ENCODE results near the gene CYP2W1.

Gene CYP2W1

DNA sequence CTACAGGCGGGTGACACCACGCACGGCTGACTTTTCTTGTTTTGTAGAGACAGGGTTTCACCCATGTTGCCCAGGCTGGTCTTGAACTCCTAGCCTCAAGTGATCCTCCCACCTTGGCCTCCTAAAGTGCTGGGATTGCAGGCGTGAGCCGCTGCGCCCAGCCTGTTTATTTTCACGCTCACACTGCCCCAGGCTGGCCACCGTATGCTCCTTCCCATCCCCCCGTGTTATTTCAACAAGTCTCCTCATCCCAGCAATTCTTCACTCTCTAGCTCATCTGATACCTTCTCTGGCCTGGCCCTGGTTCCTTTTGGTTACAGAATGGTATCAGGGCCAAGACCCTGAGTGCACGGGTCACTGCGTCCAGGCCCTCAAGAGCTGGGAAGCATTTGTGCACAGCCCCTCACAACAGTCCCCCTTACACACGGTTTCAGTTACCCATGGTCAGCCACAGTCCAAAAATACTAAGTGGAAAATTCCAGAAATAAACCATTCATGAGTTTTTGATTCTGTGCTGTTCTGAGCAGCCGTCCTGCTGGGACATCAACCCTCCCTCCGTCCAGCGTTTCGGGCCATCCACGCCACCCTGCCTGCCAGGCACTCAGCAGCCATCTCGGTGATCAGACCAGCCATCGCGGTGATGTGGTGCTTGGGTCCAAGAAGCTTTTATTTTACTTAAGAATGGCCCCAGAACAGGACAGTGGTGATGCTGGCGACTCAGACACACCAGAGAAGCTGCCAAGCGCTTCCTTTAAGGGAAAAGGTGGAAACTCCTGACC is 16.5 kb upstream of the CYP2W1 start:
- DNase-seq (ENCODE audit: low read depth) = no peak
- no peak overlapping the region for H3K4me3 ChIP-seq (ENCODE audit: low read length)
- TF ChIP-seq, protein P1, sequence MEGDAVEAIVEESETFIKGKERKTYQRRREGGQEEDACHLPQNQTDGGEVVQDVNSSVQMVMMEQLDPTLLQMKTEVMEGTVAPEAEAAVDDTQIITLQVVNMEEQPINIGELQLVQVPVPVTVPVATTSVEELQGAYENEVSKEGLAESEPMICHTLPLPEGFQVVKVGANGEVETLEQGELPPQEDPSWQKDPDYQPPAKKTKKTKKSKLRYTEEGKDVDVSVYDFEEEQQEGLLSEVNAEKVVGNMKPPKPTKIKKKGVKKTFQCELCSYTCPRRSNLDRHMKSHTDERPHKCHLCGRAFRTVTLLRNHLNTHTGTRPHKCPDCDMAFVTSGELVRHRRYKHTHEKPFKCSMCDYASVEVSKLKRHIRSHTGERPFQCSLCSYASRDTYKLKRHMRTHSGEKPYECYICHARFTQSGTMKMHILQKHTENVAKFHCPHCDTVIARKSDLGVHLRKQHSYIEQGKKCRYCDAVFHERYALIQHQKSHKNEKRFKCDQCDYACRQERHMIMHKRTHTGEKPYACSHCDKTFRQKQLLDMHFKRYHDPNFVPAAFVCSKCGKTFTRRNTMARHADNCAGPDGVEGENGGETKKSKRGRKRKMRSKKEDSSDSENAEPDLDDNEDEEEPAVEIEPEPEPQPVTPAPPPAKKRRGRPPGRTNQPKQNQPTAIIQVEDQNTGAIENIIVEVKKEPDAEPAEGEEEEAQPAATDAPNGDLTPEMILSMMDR (conservative IDR thresholded peaks at IDR 0.05; ENCODE audit: low read depth, low read length) = no peak

DNA sequence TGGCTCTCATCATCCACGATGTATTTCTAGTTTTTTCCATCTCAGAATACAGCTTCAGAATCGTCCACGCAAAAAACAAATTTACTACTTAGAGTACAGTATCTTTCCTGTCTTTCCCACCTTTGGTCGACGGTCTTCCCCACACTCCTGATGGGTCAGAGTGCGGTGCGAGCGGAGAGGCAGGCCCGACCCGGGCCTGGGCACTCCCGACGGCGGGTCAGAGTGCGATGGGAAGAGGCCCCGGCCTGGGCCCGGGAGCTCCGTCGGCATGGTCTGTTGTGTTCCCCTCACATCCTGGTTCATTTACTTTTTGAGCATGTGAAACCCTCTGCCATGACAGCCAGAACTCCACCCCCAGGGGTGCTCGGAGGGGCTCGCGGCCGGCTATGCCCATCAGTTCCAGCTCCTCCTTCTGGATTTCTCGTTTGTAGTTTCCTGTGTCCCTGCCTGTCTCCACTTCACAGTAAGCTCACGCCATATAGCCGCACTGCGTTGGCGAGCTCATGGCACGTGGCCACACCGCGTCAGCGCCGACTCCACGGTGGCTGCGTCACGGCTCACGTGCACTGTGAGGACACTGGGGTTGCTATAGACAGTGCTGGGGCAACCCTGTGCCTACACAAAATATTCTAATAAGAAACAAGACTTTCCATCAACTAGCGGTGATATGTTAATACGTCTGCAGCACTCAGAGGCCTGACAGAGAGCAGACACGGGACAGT is 15.5 kb upstream of the CYP2W1 start:
- DNase-seq (ENCODE audit: low read depth) = no peak
- no peak overlapping the region for H3K4me3 ChIP-seq (ENCODE audit: low read length)
- TF ChIP-seq, protein P1 (conservative IDR thresholded peaks at IDR 0.05; ENCODE audit: low read depth, low read length) = no peak

DNA sequence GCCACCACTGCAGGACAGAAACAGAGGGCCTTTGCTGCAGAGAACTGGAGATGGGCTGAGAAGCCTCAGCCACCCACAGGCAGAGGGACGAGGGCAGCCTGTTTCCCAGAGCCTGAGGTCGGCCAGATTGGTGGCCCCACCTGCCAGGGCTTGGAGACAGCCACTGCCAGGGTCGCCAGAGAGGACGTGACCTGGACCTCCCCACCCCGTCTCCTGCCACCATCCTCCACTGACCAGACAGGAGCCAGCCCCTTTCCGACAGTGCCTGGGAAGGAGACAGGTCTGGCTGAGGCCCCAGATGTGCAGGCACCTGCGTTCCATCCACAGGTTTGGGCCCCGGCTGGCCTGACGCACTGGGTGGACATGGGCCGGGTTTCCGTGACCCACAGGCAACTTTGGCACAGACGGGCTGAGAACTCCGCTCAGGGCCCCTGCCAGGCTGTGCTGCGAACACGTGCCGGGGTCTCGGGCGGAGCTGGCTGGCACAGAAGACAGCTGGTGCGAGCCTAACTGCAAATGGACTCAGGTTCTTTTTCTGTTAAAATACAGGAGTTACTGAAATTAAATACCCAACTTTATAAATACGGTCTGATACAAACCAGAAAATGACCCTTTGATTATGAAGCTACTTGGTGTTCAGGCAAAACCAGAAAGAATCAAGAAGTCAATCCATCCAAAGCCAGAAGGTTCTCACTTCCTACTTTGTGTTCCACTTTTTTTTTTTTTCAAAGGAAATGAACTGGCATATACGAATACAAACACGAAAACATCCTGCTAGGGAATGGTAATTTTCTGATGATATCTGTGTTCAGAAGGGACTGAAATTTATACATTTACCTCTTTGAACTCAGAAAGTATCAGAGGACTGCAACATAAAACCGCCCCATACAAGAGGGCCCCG is 14.5 kb upstream of the CYP2W1 start:
- no peak overlapping the region for H3K4me3 ChIP-seq (ENCODE audit: low read length)
- TF ChIP-seq, protein P1 (conservative IDR thresholded peaks at IDR 0.05; ENCODE audit: low read depth, low read length) = no peak
- DNase-seq (ENCODE audit: low read depth) = no peak

DNA sequence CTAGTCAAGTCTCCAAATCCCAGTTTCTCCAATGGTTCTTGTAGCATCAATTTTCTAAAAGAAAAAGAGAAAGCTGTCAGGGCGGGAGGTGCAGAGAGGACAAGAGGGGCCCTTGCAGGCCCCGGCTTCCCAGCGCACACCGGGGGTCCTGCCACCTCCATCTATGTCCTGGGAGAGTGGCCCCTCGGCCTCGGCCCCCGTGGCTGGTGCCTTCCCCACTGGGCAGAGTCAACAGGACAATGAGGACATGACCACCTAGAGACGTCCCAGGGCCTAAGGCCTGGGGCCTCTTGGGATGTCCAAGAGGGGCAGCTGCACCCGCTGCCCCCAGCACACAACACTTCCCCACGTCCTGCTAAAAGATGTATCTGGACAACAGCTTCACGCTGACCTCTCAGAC is 13.6 kb upstream of the CYP2W1 start:
- DNase-seq (ENCODE audit: low read depth) = no peak
- no peak overlapping the region for H3K4me3 ChIP-seq (ENCODE audit: low read length)
- TF ChIP-seq, protein P1 (conservative IDR thresholded peaks at IDR 0.05; ENCODE audit: low read depth, low read length) = no peak

DNA sequence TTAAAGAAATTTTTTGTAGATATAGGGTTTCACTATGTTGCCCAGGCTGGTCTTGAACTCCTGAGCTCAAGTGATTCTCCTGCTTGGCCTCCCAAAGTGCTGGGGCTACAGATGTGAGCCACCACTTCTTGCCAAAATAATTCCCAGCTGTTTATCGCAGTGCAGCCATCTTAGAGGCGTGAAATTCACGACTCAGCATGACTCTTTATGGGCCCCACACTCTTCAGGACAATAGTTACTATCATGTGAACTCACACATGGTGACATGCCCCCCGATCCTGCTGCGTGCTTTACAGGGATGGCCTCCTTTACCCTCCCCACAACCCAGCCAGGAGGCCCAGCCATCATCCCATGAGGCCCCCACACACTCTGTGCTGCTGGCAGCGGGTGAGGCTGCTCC is 12.2 kb upstream of the CYP2W1 start:
- TF ChIP-seq, protein P1 (conservative IDR thresholded peaks at IDR 0.05; ENCODE audit: low read depth, low read length) = no peak

DNA sequence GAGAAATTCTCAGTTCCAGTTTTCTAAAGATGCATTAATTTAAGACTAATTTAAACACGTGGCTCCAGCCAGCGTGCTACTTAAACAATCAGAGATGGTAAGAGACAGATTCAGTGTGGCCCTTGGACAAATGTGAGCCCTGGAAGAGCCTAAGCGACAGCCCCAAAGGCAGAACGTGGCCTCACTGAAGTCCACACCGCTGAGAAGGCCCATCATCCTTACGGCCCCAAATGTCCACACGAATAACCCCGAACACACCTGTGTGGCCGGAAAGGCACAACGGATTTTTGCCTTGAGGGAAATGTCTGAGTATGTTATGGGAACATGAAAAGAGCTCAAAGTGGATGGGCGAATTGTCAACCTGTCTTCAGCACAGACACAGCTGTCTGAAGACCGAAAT is 10.9 kb upstream of the CYP2W1 start:
- DNase-seq (ENCODE audit: low read depth) = no peak
- TF ChIP-seq, protein P1 (conservative IDR thresholded peaks at IDR 0.05; ENCODE audit: low read depth, low read length) = no peak
- no peak overlapping the region for H3K4me3 ChIP-seq (ENCODE audit: low read length)

More for the DNA sequence above, 12.2 kb upstream of the CYP2W1 start:
- H3K4me3 ChIP-seq (ENCODE audit: low read length) = no peak overlapping the region
- no peak for DNase-seq (ENCODE audit: low read depth)
